Stimulated activated CD4-positive, alpha-beta T cell treated with anti-CD3 and anti-CD28 coated beads, Interleukin-4, amount 100 ng/mL, for 4 hours (primary cell): ENCODE data around the gene PCYT1A.
"Not testable (repeated sequence)": the region's sequence is repeated elsewhere in the genome, so short reads cannot be mapped to it uniquely, and the experiment has no call there.

Experiments used
- DNase-seq, 2 experiments: peaks; one replicate each; pipeline ENCODE4 v3.0.0-alpha.2; 2020

The PCYT1A gene

GRCh38 chr3:196210673-196211556, 76.6 kb downstream of the PCYT1A start, which contains the start of gene ZDHHC19:
Gene ZDHHC19, minus strand, starts transcription at chr3:196211400. Its CDS starts 85 bp downstream, at chr3:196211315.
- no peak for DNase-seq

DNA sequence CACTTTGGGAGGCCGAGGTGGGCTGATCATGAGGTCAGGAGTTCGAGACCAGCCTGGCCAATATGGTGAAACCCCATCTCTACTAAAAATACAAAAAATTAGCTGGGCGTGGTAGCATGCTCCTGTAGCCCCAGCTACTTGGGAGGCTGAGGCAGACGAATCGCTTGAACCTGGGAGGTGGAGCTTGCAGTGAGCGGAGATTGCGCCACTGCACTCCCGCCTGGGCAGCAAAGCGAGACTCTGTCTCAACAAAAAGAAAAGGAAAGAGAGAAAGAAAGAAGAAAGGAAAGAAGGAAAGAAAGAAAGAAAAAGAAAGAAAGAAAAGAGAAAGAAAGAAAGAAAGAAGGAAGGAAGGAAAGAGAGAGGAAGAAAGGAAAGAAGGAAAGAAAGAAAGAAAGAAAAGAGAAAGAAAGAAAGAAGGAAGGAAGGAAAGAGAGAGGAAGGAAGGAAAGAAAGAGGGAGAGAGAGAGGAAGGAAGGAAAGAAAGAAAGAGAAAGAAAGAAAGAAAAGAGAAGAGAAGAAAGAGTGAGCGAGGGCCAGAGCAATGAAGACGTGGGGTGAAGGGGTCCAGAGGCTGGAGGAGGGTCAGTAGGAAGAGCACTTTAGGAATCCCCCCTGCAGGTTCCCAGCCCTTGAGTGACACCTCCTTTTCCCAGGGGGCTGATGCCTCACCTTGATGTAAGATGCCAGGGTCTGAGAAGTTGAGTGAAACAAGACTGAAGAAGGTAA, 77.4 kb downstream of the PCYT1A start:
- DNase-seq, result not testable (repeated sequence)

- DNase-seq, result no peak
Observed at GRCh38 chr3:196208942-196209695, 78.4 kb downstream of the PCYT1A start.

- DNase-seq, result peak; percentile 50 to 58
Observed at GRCh38 chr3:196207833-196208607, 79.5 kb downstream of the PCYT1A start.

GRCh38 chr3:196207159-196207832, 80.2 kb downstream of the PCYT1A start:
- DNase-seq, result peak in 1 of 2 experiments; percentile 56

- DNase-seq, result not testable (repeated sequence)
Observed at GRCh38 chr3:196205442-196206205, 81.9 kb downstream of the PCYT1A start.

DNA sequence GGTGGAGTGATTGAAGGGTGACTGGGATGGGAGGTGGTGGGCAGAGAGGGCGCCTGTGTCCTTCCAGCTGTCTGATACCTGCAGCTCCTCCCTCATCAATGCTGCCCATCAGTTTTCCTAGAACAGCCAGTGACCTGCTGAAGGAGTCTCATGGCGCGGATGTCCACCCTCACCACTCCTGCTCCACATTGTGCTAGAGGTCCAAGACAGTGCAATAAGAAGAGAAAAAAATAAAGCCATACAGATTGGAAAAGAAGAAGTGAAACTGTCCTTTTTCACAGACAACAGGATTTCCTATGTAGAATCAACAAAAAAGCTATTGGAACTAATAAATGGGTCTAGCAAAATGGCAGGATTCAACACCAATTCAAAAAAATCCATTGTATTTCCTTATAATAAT, 83.7 kb downstream of the PCYT1A start:
- no peak for DNase-seq

DNA sequence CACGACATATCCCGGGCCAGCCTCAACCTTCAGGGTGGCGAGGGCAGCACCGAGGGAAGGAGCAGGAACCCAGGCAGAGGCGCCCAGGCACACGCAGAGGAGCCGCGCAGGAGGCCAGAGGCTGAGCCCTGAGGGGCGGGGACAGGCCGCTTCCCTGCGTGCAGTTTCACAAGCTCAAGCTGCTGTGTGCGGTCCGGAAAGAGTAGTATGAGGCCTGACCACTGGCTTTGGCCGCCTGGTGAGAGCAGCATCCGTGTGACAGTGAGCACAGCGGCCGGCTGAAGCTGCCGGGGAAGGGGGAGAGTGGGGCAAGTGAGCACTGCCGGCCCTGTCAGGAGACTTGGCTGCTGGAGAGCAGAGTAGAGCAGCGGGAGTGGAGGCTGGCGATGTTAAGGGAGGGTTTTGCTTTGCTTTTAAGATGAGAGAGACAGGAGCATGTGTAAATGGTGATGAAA, 85.0 kb downstream of the PCYT1A start:
- DNase-seq, result no peak

DNA sequence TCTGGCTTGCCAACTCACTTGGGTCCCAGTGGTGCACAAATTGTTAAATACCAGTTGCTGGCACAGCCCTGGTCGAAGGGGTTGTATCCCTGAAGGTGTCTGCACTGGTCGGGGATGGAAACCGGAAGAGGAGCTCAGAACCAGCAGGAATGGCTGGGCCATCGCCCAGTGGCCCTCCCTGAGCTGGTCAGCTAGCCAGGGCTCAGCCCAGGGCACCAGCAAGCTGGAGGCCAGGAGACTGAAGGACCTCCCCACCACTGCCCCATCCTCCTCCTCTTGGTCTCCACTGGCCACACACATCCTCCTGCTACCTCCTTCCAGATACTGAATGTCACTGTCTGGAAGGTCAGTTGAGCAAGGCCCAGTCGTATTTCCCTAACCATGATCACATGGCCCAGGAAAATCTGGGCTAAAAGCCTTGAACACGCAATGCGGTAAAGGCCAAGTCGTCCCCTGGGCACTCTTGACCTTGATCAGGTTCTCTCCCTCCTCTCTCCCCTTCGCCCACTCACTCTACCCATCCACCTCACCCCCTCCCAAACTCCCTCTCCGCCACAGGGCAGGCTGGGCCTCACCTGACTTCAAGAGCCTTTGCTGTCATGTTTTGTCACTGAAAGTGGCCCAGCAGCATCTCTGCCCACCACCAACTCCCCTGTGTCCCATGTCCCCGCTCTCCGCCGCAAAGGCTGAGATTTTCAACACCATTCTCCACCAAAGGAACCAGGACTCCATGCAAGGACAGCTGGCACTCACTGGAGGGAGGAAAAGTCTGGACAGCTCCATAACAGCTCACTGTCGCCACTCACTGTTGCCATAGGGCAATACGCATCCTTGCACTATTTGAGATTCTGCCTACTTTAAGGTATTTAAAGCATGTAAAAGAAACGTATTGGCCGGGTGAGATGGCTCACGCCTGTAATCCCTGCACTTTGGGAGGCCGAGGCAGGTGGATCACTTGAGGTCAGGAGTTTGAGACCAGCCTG, 88.5 kb downstream of the PCYT1A start:
- no peak for DNase-seq

GRCh38 chr3:196198081-196198675, 89.3 kb downstream of the PCYT1A start:
- DNase-seq, result no peak

- no peak for DNase-seq
Observed at GRCh38 chr3:196197524-196197923, 90.0 kb downstream of the PCYT1A start.

GRCh38 chr3:196195664-196196265, 91.8 kb downstream of the PCYT1A start:
- no peak for DNase-seq

GRCh38 chr3:196194542-196194915, 93.0 kb downstream of the PCYT1A start:
- no peak for DNase-seq

DNA sequence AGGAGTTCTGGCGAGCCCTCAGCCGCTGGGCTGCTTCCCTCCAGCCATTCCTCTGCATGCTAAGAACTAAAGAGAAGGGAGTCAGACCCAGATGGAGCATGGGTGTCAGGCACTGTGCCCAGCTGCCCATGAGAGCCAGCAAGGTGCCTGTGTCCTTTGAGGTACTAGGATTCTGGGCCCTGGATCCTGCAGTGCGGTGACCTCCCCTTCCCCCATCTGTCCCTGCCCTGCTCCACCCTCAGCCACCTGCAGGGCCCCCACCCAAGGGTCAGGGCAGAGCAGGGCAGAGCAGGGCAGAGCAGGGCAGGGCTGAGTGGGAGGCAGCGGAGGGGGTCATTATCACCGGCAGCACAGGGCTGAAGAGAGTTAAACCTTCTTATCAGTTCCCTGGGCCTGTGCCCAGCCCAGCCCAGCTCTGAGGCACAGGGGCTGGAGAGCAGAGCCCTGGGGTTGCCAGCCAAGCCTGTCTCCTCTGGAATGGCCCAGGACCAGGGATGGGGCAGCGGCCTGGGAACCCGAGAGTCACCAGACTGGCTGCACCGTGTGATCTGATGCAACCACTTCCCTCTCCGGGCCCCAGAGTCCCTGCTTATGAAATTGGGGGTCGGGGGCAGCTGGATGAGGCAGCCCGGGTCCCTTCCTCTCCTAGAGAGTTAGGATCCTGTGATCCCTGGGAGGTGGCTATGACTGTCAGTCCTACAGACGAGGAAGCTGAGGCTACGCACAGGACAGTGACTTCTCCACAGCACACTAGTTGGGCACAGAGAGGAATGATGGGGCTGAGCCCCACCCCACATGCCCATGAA, 93.6 kb downstream of the PCYT1A start:
- DNase-seq, result no peak

DNA sequence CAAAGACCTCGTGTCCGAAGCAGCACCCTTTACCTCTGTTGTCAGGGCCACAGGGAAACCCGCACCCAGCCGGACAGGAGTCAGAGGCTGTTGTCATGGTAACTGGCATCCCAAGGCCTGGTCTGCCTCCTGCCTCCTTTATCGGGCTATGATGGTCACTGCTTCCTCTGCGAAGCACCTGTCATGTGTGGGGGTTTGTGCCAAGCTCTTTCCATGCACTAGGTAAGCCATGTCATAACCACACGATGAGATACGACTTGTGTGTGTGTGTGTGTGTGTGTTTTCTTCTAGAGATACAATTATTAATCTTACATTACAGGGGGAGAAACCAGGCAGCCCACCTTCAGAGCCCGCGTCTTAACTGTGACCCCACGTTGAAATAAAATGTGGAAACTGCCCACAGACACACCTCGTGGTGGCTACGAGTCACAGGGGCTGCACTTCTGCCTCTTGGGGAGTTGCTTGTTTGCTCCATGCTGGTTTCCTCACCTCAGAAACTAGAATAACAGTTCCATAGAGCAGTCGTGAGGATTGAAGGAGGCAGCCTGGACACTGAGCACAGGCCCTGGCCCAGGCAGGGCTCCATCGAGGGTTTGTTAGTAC, 94.3 kb downstream of the PCYT1A start:
- DNase-seq, result no peak

DNA sequence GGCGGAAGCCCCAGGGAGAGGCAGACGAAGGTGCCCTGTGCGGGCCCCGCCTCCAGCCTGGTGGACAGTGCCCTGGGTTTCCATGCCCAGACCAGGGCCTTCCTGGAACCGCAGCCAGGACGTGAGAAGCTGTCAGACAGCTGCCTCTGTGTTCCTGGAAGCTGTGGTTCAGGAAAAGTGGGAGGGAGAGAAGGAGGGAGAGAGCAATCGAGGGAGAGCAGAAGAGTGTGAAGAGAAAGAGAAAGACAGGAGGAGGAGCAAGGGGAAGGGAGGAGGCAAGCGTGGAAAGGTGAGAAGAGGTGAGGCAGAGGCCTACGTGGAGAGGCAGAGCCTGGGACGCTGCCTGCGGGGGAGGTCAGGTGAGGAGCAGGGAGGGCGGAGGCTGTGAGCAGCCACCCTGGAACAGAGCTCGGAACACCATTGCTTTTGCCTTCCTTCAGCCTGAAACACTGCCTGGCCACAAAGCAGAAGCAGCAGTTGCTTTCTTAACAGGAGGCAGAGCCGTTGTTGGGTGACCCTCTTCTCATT, 94.9 kb downstream of the PCYT1A start:
- DNase-seq, result no peak

DNA sequence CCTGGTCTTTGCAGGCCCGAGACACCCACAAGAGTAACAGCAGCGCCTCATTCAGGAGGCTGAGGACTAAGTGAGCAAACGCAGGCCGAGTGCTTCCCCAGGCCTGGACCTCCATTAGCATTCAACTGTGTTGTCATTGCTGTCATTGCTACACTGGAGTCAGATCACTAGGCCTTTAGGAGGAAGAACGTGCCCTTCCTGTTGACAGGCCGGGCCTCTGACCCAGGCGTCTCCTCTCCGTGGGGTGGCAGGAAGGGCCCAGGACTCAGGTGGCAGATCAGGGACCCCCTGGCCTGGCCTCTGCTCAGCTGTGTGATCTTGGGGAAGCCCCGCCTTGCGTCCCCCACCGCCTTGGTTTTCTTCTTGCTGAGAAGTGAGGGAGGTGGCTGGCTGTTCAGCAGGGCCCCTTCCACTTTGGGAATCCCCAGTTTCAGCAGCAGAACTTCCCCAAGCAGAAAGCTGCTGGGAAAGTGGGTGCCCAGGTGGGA, 95.4 kb downstream of the PCYT1A start:
- peak; percentile 39 to 49 for DNase-seq
